Fibroblast of skin of left quadriceps (primary cell): ENCODE results near the gene CDH22.

Source experiments
- DNase-seq, 2 experiments: peaks; one replicate each; pipeline ENCODE4 v3.0.0-alpha.2; 2013; ENCODE audit warnings: low read depth in 2 of 2

CDH22 gene

DNA sequence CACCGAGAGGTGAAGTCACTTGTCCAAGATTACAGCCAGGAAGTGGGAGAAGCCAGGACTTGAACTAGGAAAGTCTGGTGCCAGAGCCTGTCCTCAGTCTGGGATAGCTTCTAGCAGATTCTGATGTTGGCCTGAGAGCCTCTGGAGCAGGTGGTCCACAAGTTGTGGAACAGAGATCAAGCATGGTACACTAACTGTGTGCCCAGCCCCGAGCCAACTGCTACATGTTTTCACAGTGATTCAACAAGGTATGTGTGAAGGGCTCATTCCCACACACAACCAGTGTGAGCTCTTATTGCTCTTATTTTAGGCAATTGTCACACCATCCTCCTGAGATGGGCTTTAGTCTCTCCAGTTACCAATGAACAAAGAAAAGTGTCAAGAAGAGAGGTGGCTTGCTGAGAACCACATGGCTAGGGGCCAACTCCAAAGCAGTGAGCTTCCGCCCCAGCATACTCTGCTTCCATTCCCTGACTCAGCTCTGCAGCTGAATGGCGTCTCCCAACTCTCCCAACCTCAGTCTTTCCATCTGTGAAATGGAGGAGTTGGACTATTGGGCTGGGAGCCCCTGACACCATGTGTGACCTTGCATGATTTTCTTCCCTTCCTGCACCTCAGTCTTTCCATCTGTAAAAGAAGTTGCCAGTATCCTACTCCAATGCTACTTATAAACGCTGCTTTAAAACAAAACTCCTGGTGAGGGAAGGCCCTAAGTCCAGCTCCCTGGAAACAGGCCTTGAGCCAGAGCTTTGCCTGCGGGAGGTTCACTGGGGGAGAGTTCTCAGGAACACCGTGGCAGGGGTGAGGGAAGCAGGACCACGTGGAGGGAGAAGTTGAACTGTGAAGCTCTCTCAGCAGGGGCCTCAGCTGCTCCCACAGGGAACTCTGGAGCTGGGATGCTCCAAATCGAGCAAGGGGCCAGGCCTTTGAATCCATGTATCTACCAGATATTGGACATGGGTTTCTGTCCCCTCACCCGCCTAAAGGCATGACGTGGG, 40.9 kb downstream of the CDH22 start:
- DNase-seq: no peak

GRCh38 chr20:46265539-46265938, 42.8 kb downstream of the CDH22 start:
- no peak for DNase-seq

- no peak for DNase-seq
Measured at GRCh38 chr20:46264391-46265266, 43.7 kb downstream of the CDH22 start.

DNA sequence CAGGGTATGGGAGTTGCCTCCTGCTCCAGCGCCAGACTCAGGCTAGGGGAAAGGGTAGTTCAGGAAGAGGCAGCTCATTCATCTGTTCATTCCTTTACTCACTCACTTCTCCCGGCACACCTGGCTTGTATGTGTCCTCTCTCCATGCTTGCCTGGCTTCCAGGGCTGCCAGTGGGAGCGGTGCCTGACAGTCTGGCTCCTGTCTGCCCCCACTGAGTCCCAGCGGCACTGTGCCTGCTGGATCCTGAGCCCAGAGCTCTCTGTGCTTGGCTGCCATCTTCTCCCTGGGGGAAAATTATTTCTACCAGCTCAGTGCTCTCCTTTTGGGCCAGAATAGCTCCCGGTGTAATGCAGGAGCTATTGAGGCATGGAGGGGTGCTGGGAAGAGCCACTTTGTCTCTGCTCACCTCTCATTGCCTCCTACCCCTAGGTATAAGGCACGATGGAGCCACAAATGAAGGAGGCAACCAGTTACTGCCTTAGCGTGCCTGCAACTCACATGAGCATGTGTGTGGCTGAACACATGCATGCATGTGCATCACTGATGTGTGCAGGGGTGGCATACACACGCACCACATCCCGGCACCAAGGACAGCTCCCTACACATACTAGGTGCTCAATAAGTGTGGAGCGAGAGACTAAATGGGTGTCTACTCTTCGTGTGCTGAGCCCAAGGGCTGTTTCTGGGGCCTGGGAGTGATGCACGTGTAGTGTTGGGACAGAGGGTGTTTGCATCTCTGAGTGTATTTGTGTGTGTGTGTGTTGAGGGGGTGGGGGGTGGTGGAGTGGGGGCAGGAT, 46.6 kb downstream of the CDH22 start:
- no peak for DNase-seq

DNA sequence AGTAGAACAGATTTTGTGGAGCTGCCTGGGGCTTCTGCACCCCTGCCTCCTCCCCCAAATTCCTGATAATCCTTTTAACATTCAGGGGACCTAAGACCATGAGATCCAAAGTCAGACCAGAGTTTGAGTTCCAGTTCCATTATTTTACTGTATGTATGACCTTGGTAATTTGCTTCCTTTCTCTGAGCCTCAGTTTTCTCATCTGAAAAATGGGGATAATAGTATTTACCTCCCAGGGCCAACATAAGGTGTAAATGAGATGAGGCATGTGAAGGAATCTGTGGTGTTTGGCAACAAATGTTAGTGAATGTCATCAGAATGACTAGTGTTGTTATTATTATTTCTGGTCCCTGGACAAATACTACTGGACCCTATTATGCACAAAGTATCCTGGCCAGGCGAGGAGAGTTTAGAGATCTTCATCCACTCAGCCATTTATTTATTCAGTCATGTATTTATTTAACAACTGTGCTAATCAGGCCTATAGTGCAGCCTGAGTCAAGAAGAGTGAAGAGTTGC, 47.3 kb downstream of the CDH22 start:
- DNase-seq: no peak

DNA sequence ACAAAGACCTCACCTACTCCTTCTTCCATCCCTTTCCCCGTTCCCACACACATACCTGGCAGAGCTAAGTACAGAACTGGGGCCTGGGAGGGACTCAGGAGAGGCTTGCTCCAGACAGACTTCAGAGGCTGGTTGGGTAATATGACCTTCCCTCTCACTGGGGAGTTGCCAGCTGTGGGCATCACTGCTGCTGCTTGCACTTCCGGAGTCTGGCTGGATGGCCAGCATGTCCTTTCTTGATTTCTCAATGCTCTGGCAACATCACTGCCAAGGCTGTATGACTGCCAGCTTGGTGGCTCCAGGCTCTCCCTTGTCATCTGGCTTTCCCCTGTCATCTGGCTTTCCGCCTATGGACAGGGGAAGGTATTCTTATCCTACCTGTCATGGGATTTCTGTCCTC, 47.8 kb downstream of the CDH22 start:
- no peak for DNase-seq

DNA sequence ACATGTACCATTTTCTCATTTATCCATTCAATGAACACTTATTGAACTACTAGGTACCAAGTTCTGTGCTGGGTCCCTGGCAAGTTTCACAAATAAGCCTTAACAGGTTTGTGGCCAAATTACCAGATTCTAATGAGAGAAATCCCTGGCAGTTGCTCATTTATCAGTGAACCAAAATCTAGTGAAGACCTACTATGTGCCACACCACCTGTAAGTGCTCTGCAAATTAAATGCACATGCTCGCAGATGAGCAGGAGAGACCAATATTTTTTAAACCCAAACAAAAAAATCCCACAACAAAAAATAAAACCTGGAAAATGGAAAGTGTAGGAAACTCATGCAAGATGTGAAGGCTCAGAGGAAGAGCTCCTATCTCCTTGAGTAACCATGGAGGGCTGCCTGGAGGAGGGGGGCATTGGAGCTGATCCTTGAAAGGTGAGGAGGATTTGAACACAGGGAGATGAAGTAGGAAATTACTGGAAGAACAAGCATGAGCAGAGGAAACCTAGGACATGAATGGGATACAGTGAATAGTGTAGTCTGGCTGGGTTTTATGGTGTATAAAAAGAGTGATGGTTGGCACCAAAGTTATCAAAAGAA, 48.9 kb downstream of the CDH22 start:
- no peak for DNase-seq

DNA sequence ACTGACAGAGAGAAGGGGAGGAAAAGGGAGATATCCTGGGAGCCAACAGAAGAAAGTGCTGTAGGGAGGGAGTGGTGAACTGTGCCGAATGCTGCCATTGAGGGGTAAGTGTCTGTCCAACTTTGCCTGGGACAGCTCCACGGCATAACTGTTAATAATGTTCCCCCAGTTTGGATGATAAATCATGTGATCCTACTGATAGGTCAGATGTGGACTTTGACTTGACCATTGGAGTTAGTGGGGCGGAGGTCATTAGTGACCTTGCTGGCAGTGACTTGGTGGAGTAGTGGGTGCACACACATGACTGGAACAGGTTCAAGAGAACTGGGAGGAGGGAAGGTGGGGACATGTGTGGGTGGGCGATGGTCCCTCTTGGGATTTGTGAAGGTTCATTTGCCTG, 50.4 kb downstream of the CDH22 start:
- no peak for DNase-seq

GRCh38 chr20:46256293-46256692, 52.0 kb downstream of the CDH22 start:
- DNase-seq: no peak

DNA sequence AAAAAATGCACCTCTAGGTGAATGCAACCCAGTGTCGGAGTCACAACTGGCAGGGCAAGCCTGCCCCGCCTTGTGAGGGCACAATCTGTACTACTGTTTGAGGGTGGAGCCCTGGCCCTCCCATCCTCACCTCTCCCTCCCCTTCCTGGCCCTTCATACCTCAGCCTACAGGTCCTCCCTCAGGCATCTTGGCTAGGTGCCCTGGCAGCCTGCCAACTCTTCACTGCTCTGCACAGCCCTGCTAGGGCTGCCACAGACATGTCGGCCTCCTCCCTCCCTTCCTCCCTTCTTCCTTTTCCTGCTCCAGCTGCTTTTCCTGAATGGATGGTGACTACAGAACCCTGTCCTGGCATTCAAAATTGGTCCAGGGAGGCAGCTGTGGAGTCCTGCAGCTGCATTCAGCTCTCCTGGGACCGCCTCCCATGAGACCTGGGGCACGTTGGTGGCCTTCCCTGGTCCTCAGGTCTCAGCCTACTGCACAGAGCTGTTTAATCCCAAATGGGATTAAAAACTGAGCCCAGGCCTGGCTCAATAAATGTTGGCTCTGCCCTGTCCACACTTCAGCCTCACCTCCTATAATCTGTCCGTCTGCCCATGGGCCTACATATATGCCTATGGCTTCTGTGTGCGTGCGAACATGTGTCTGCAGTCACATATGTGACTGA, 52.7 kb downstream of the CDH22 start:
- DNase-seq: no peak

DNA sequence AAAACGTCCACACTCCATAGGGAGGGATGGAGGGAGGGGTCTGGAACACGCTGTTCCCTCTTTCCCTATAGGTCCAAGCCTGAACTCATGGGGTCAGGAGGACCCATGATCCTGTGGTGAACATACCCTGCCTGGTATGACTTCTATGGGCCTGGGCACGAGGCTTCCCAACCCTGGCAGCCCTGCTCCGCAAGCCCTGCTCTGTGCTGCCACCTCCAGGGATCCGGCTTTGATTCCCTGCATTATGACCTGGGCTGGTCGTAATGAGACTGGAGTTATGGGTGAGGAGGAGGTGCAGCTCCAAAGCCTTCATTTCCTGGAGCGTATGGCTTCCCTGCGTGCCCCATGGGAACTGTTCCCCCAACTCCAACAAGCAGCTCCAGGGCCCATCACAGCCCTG, 54.9 kb downstream of the CDH22 start:
- no peak for DNase-seq

DNA sequence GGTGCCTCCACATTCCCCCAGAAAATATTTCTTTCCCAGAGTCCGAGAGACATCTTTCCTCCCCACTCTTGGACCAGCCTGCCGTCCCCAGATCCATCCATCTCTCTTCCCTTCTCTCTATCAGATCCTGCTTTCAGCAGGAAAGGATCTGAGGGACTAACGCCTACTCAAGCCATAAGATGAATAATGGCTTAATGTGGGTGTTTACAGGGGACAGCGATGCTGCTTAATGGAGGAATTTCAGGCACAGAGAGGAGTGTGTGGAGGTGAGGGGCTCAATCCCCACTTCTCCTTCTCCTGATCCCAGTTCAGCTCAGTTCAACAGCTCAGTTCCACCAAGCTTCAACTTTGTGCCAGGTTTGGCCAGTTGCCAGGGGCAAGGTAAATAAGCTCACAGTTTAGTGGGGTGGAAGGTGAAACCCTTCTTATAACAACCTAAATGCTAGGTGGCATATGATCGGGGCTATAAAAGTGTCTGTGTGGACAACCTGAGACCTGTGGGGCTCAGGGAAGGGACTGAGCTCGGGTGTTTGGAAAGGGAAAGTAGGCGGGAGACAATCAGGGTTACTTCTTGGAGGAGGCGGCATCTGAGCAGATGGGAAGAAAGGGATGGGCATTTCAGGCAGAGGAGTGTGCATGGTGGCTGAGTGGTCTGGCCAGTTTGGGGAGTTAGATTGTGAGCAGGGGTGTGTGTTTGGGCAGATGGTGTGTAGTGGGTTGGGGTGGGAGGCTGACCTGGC, 55.8 kb downstream of the CDH22 start:
- DNase-seq: no peak

GRCh38 chr20:46251211-46251673, 57.1 kb downstream of the CDH22 start:
- no peak for DNase-seq

DNA sequence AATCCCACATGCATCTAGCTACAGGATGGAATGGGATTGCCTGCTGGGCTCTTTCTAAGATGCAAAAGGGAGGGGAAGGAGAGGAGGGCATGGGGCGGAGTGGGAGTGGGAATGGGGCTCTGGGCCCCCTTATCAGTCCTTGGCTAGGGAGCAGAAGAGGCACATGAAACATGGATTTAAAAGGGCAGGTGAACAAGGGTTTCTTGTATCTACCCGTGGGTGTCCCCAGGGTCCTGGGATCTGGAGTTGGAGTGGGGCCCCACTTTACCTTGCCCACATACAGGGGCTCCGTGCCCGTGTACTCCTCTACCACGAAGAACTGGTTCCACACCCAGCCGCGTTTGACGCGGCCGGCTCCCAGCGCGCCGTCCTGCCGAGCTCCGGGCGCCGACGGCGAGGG, 57.5 kb downstream of the CDH22 start:
- DNase-seq: no peak

DNA sequence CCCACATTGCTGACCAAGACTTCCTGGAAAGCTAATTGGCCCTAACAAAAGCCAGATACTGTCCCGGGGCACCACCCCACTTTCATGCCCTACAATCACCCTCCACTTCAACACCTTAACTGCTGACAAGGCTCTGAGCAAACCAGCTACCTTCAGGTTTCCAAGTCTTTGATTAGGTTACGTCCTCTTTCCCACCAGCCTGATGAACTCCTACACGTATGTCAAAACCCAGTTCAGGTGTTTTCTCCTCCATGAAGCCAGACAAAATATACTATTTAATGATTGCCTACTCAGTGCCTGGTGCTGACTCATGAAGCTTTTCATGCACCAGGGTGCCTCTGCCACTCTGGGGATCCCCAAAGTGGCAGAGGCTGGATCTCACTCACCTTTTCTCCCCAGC, 58.6 kb downstream of the CDH22 start:
- no peak for DNase-seq

GRCh38 chr20:46246559-46246958, 61.7 kb downstream of the CDH22 start:
- DNase-seq: no peak

GRCh38 chr20:46243707-46244628, 64.3 kb downstream of the CDH22 start:
- no peak for DNase-seq

DNA sequence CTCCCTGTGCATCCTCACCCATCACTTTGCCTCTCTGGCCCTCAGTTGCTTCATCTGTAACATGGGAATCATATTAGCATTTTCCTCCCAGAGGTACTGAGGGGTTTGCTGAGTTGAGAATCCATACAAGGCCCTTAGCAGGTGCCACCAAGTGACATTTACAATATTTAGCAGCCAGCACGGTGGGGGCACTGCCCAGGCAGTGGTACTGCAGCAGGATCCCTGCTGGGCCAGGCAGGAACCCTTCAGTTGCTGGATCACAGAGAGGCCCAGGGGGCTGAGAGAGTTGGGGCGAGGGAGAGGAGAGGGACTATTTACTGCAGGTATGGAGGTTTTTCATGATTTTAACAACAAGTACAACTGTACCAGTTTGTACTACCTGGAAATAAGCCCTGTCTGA, 65.9 kb downstream of the CDH22 start:
- DNase-seq: no peak

- no peak for DNase-seq
Measured at GRCh38 chr20:46240881-46241280, 67.4 kb downstream of the CDH22 start.
